ENCODE data around the gene IFNE. TPM values are rescaled to one million over a fixed set of nuclear protein-coding genes. Genes with fewer than 3 reads are reported as not detected.
"Not testable (repeated sequence)": the region's sequence is repeated elsewhere in the genome, so short reads cannot be mapped to it uniquely, and the experiment has no call there.

The IFNE gene
- total and polyA plus RNA-seq, 12 donors = not detected

GRCh38 chr9:21450733-21451394 is 31.2 kb downstream of the IFNE start:
- no peak for ATAC-seq
- Histone ChIP-seq H3K4me1 (no peaks in the 10 kb centered on the region), H3K36me3 (no peaks in the 10 kb centered on the region), H3K27ac (no peak overlapping the region), H3K4me3 (no peak overlapping the region), H3K9me3 (no peaks in the 10 kb centered on the region), H3K27me3 (peaks cover 0 to 21% (median 12%) of the 10 kb centered on the region in 7 donors)
- no peak for TF ChIP-seq CTCF (IDR thresholded peaks at IDR 0.05)
- intact Hi-C loops (cut with DNase I) = no loop called here
- no peak for DNase-seq
- WGBS, 2 donors = 74 to 75% methylated on average over 4 of the region's 4 CpGs

GRCh38 chr9:21449312-21449711 is 32.8 kb downstream of the IFNE start:
- H3K27me3 ChIP-seq = peaks cover 0 to 25% (median 12%) of the 10 kb centered on the region in 7 donors
- H3K4me3 ChIP-seq; intact Hi-C loops (cut with DNase I); ATAC-seq; H3K4me1 ChIP-seq; H3K9me3 ChIP-seq; DNase-seq; H3K27ac ChIP-seq; H3K36me3 ChIP-seq: not testable (repeated sequence)
- WGBS, 2 donors = 74 to 78% methylated on average over 5 of the region's 5 CpGs

- peaks cover 0 to 14% (median 0%) of the 10 kb centered on the region in 9 donors for H3K4me1 ChIP-seq
- H3K36me3 ChIP-seq = no peaks in the 10 kb centered on the region
- H3K27ac ChIP-seq = no peak overlapping the region
- no peak for TF ChIP-seq CTCF (IDR thresholded peaks at IDR 0.05)
- H3K4me3 ChIP-seq = no peak overlapping the region
- no peak for ATAC-seq
- peaks cover 0 to 9% (median 0%) of the 10 kb centered on the region in 11 donors for H3K9me3 ChIP-seq
- H3K27me3 ChIP-seq = peaks cover 0 to 31% (median 10%) of the 10 kb centered on the region in 7 donors
- intact Hi-C loops (cut with DNase I) = no loop called here
- WGBS, 2 donors = 86 to 87% methylated on average over 4 of the region's 4 CpGs
- no peak for DNase-seq
These were observed 38.1 kb downstream of the IFNE start for GRCh38 chr9:21443849-21444625.

- DNase-seq (no peak), ATAC-seq (no peak)
- TF ChIP-seq CTCF (IDR thresholded peaks at IDR 0.05) = no peak
- Histone ChIP-seq H3K27ac (no peak within 1 kb of the TSS), H3K36me3 (no peaks in the 10 kb centered on the region), H3K4me1 (peaks cover 0 to 14% (median 0%) of the 10 kb centered on the region in 9 donors), H3K4me3 (no peak within 1 kb of the TSS), H3K9me3 (peaks cover 0 to 9% (median 0%) of the 10 kb centered on the region in 11 donors), H3K27me3 (peaks cover 0 to 22% (median 7%) of the 10 kb centered on the region in 7 donors)
- WGBS, 2 donors = 90 to 91% methylated on average over 4 of the region's 4 CpGs
- intact Hi-C loops (cut with DNase I) = no loop called here
These were observed 42.0 kb downstream of the IFNE start, which contains the start of gene IFNA1 for GRCh38 chr9:21440139-21440538. Gene IFNA1 (plus strand): TSS chr9:21440439. CDS start chr9:21440508, 69 bp downstream.

- H3K4me3 ChIP-seq, H3K4me1 ChIP-seq, H3K36me3 ChIP-seq, DNase-seq, H3K27ac ChIP-seq, ATAC-seq, H3K9me3 ChIP-seq: not testable (repeated sequence)
- intact Hi-C loops (cut with DNase I) = loop anchor here in 1 of 10 donors (10.0 kb wide), 1 partner anchor 120 kb away; no protein-coding TSS in a partner anchor
- 71 to 80% methylated on average over 7 of the region's 7 CpGs for WGBS, 2 donors
- H3K27me3 ChIP-seq = peaks cover 0 to 48% (median 24%) of the 10 kb centered on the region in 7 donors
These were observed 47.1 kb downstream of the IFNE start for GRCh38 chr9:21435015-21435383.

Measured in heart right ventricle (tissue), 16 donors.